AG10803 (cell line): ENCODE measurements around the gene IL10RB.
A peak's percentile ranks its signal among the peaks of the same experiment; 100 is the strongest.

Experiments used
- DNase-seq: peaks from one replicate; pipeline ENCODE4 v3.0.0; 2010; ENCODE audit warnings: low read depth
- H3K4me3 ChIP-seq: 2 replicates; pipeline ENCODE4 v1.5.1; 2011; ENCODE audit warnings: mild to moderate bottlenecking, low read length, control low read depth
- TF ChIP-seq, protein P1 (sequence below): conservative IDR thresholded peaks from 2 replicates; pipeline ENCODE4 v1.5.1; 2011; ENCODE audit warnings: mild to moderate bottlenecking, low read length, control low read depth, inconsistent platforms

Gene IL10RB

DNA sequence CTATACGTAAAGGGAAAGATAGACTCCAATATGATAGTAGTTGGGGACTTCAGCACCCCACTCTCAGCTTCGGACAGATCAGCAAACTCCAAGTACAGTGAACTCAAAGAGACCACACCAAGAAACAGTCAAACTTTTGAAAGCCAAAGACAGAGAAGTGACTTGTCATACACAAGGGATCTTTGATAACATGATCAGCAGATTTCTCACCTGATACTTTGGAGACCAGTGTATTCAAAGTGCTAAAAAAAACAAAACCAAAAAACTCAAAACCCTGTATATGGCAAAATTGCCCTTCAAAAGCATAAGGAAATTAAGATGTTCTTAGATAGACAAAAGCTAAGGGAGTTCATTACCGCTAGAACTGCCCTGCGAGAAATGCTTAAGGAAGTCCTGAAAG, 68.0 kb downstream of the IL10RB start:
- TF ChIP-seq, protein P1, sequence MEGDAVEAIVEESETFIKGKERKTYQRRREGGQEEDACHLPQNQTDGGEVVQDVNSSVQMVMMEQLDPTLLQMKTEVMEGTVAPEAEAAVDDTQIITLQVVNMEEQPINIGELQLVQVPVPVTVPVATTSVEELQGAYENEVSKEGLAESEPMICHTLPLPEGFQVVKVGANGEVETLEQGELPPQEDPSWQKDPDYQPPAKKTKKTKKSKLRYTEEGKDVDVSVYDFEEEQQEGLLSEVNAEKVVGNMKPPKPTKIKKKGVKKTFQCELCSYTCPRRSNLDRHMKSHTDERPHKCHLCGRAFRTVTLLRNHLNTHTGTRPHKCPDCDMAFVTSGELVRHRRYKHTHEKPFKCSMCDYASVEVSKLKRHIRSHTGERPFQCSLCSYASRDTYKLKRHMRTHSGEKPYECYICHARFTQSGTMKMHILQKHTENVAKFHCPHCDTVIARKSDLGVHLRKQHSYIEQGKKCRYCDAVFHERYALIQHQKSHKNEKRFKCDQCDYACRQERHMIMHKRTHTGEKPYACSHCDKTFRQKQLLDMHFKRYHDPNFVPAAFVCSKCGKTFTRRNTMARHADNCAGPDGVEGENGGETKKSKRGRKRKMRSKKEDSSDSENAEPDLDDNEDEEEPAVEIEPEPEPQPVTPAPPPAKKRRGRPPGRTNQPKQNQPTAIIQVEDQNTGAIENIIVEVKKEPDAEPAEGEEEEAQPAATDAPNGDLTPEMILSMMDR: no peak
- H3K4me3 ChIP-seq: no peak overlapping the region
- DNase-seq: no peak

DNA sequence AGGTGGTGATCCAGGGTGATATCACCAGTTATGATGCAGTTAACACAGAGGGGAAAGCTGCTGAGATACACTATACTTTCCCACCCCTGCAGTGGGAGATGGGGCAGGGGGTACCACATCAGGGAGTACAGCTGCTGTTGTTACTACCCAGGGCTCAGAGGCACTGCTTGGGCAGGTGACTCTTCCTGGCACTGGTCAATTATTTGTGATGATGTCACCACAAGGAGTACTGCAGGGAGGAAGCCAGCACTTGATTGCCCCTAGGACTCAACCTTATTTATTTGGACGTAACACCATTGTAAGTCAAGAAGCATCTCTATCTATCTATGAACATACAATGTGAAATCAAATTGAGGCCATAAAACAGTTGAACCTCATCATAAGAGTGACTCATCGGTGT, 68.7 kb downstream of the IL10RB start:
- TF ChIP-seq, protein P1: no peak
- no peak overlapping the region for H3K4me3 ChIP-seq
- DNase-seq: no peak

DNA sequence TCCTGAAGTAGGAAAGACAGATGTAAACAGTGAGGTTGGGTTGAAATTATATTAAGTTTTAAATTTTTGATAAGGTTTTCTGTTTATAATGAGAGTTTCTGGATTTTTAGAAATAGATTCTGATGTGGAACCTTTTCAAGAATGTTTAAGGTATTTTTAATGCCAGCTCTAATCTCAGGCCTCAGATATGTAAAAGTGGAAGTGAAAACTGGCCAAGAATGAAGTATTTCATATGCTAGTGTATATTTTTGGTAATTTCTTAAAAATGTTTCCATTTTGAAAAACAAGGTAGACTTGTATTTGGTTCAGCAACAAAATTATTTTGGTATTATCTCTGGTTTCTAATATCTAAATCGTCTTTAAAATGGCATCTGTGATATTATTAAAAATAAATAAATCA, 73.0 kb downstream of the IL10RB start:
- no peak for DNase-seq
- no peak overlapping the region for H3K4me3 ChIP-seq

DNA sequence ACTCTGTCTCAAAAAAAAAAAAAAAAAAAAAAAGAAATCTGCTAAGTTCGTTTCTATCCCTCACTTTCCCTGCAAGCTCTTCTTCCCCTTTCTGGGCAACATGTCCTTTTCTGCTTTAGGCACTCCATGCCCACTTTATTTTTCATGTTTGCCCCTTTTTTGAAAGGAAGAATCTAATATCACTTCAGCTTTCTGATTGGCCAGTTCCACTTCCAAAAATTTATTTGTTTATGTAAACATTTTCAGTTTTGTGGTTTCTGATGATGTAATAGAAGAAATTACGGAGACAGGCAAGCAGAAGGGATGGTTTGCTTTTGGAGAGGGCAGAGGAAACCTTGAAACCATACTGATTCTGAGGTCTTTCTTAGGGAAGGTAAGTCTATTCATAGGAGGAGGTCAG, 73.8 kb downstream of the IL10RB start:
- no peak overlapping the region for H3K4me3 ChIP-seq
- TF ChIP-seq, protein P1: no peak
- DNase-seq: peak; percentile 17

More for the DNA sequence above, 73.0 kb downstream of the IL10RB start:
- TF ChIP-seq, protein P1: no peak

DNA sequence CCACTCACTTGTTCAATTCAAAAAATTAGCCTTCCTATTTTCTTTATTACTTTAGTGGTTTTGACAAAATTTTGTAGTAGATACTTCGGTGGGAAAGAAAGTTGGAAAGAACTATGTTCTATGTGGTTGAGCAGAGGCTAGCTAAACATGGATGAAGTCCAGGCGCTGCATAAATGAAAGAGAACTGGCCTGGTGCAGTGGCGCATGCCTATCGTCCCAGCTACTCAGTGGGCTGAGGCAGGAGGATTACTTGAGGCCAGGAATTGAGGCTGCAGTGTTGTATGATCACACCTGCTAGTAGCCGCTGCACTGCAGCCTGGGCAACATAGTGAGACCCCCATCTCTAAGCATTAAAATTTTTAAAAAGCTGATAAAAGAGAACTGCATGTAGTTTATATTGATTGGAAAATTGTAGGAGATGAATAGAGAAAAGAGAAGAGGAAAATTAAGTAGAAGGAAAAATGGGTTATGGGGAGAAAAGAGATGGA, 79.6 kb downstream of the IL10RB start:
- no peak overlapping the region for H3K4me3 ChIP-seq
- no peak for DNase-seq
- TF ChIP-seq, protein P1: no peak
